Measurements from ENCODE around the gene MEGF11.

- TF ChIP-seq GATA2 (IDR thresholded peaks at IDR 0.05; ENCODE audit: low read depth, low read length) = no peak
- no peak for TF ChIP-seq GATA3 (IDR thresholded peaks at IDR 0.05; ENCODE audit: low read depth, low read length)
Measured at GRCh38 chr15:65881766-65882434, 371.6 kb downstream of the MEGF11 start.
